ENCODE data around the gene VRK1. TPM values are rescaled to one million over a fixed set of nuclear protein-coding genes. Genes with fewer than 3 reads are reported as not detected.

VRK1 gene
- total and polyA plus RNA-seq, 10 of the 15 experiments (the other 5 are each of a cell fraction or from before 2014, with no cell fraction given): 50.9 to 137 (median 84.7) TPM

DNA sequence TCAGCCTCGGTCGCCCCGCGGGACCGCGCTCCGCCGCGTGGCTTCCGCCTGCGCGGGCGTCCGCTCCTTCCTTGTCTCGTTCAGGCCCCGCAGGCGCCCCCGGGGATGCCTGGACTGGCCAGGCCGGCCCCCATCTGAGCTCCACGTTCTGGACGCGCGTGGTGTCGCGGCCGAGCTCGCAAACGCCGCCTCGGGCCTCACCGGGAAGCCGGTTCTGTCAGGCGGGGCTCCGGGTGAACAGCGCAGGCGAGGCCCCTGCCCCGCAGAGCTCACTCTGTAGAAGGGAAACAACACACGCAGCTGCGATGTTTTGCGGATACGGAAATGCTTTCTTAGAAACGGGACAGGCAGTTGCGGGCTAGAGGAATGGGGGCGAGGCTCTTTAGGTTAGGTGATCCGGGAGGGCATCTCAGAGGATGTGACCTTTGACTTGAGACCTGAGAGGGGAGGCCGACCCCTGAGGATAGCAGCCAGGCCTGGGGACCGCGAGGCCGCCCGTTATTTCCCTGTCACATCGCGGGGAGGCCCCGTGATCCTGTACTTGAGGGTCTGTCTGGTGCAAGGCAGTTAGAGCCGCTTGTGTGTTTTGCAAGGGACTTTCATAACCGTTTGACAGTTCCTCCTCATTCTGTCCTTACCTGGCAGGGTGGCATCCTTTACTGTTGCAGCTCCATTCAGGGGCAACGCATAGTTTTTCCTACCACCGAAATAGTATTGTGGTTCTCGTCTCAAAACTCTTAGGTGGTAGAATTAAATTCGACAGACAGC lies 584 bp downstream of the VRK1 start:
- H3K9me3 ChIP-seq (replicated peaks; ENCODE audit: control insufficient read depth, insufficient read depth, low read length): no peaks in the 10 kb centered on the region
- BruUV-seq (replicated peaks): no TSS peak
- ChIA-PET RAD21 (ENCODE audit: unreplicated experiment) (interaction anchor here (1.5 to 2.4 kb wide), 2 partner anchors 10 to 55 kb away, joined by 3 to 21 read pairs; no protein-coding TSS in a partner anchor), CTCF (interaction anchor here (0.6 to 4.3 kb wide), 4 partner anchors 33 to 65 kb away, joined by 3 to 36 read pairs (median 3); no protein-coding TSS in a partner anchor), POLR2A (interaction anchor here (0.7 kb wide), 1 partner anchor 13 kb away, joined by 3 read pairs; no protein-coding TSS in a partner anchor), SMC1A (ENCODE audit: uncharacterized antibody, unreplicated experiment) (interaction anchor here (1.1 to 3.5 kb wide), 3 partner anchors 8 to 55 kb away, joined by 3 to 17 read pairs (median 4); no protein-coding TSS in a partner anchor)
- DNase-seq (ENCODE audit: low read depth, low spot score) (no peak), FAIRE-seq (no peak), ATAC-seq (peak; percentile 49)
- no peaks in the 10 kb centered on the region for H3K27me3 ChIP-seq (replicated peaks in 1 of 2; ENCODE audit: control insufficient read depth in 2 of 2, insufficient read depth in 2 of 2, low read length in 1 of 2)
- peaks cover 55% of the 10 kb centered on the region for H3K79me2 ChIP-seq (ENCODE audit: control insufficient read depth, insufficient read depth, low read length)
- H3K36me3 ChIP-seq (ENCODE audit: control insufficient read depth in 2 of 2, insufficient read depth in 2 of 2, low read length in 1 of 2): no peaks in the 10 kb centered on the region
- peak overlapping the region; percentile 96 for H3K9ac ChIP-seq (ENCODE audit: control insufficient read depth, insufficient read depth, low read length)
- no peaks in the 10 kb centered on the region for H4K20me1 ChIP-seq (ENCODE audit: control insufficient read depth, insufficient read depth)
- under 1% methylated on average over 56 of the region's 59 CpGs for WGBS (ENCODE audit: insufficient coverage, insufficient replicate concordance, low lambda C conversion rate, missing lambda C conversion rate)
- peak overlapping the region; percentile 61 for H3K4me2 ChIP-seq (ENCODE audit: control insufficient read depth, insufficient read depth)
- in situ Hi-C loops (cut with MboI): no loop called here
- H3K4me3 ChIP-seq: peak overlapping the region; percentile 97
- peaks cover 4% of the 10 kb centered on the region for H3K4me1 ChIP-seq (ENCODE audit: control insufficient read depth, insufficient read depth, low read length)
- H3K27ac ChIP-seq (ENCODE audit: control insufficient read depth, insufficient read depth): peak overlapping the region; percentile 87
- intact Hi-C loops (cut with micrococcal nuclease; ENCODE audit: unreplicated experiment): loop anchor here (5.0 kb wide), 1 partner anchor 55 kb away; no protein-coding TSS in a partner anchor
- peak overlapping the region; percentile 68 for H2AFZ ChIP-seq (ENCODE audit: control insufficient read depth, low read depth, low read length)
- TF ChIP-seq PKNOX1 (IDR thresholded peaks at IDR 0.05) (no peak), HCFC1 (IDR thresholded peaks at IDR 0.05; ENCODE audit: low read length) (no peak), SKIL (IDR thresholded peaks at IDR 0.05; ENCODE audit: low read depth, poor library complexity, severe bottlenecking) (no peak), RCOR1 (conservative IDR thresholded peaks at IDR 0.05; ENCODE audit: low read depth, low read length) (no peak), ASH2L (IDR thresholded peaks at IDR 0.05; ENCODE audit: borderline replicate concordance, low read depth) (peak; percentile 86; the same call in 1 of the 2 replicates), GATAD2B (conservative IDR thresholded peaks at IDR 0.05; ENCODE audit: low read depth) (peak; percentile 59; the same call in 1 of the 2 replicates), SRF (IDR thresholded peaks at IDR 0.05; ENCODE audit: low read depth in 2 of 2, low read length in 2 of 2) (no peak), NR2F1 (conservative IDR thresholded peaks at IDR 0.05) (peak; percentile 70), POLR2AphosphoS5 (IDR thresholded peaks at IDR 0.05; ENCODE audit: low read length) (peak; percentile 58), BCLAF1 (IDR thresholded peaks at IDR 0.05) (0 out of 2 replicates have a peak, but pooled peaks have one; percentile 51), HDAC6 (IDR thresholded peaks at IDR 0.05; ENCODE audit: unreplicated experiment) (no peak), TAF1 (IDR thresholded peaks at IDR 0.05; ENCODE audit: borderline replicate concordance, low read depth, low read length) (peak; percentile 2; the same call in 1 of the 2 replicates), SMARCA5 (IDR thresholded peaks at IDR 0.05) (0 out of 2 replicates have a peak, but pooled peaks have one; percentile 58), RB1 (IDR thresholded peaks at IDR 0.05; ENCODE audit: borderline replicate concordance) (no peak; the same call in 1 of the 2 replicates), RAD51 (IDR thresholded peaks at IDR 0.05) (no peak), KAT2A (conservative IDR thresholded peaks at IDR 0.05; ENCODE audit: control insufficient read depth, low read depth, low read length) (no peak)
- TF ChIP-seq, protein P1, sequence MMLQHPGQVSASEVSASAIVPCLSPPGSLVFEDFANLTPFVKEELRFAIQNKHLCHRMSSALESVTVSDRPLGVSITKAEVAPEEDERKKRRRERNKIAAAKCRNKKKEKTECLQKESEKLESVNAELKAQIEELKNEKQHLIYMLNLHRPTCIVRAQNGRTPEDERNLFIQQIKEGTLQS (IDR thresholded peaks at IDR 0.05; ENCODE audit: borderline replicate concordance, extremely low read depth, low read depth, low read length): no peak

Measured in GM12878 (cell line).